GM21825 (cell line): ENCODE results near the gene PRAMEF17.
"Not testable (repeated sequence)": the region's sequence is repeated elsewhere in the genome, so short reads cannot be mapped to it uniquely, and the experiment has no call there.

Experiments used
- ATAC-seq: cut with Tn5 transposase; IDR thresholded peaks from one replicate; pipeline ENCODE4 v1.9.1; 2021; ENCODE audit warnings: mild to moderate bottlenecking, moderate library complexity; ENCODE audit not compliant: unreplicated experiment

PRAMEF17 gene, protein sequence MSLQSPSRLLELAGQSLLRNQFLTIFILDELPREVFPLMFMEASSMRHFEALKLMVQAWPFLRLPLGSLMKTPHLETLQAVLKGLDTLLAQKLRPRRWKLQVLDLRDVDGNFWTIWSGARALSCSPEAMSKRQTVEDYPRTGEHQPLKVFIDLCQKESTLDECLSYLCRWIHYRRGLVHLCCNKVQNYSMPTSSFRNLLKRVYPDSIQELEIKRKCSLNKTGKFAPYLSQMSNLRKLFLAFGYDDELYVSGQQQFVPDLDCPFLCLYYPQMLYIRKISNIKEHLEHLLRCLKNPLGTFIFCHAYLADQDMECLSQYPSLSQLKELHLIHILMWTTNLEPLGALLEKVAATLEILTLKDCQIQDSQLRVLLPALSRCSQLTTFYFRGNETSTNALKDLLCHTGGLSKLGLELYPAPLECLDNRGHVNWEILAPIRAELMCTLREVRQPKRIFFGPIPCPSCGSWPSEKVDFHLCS

DNA sequence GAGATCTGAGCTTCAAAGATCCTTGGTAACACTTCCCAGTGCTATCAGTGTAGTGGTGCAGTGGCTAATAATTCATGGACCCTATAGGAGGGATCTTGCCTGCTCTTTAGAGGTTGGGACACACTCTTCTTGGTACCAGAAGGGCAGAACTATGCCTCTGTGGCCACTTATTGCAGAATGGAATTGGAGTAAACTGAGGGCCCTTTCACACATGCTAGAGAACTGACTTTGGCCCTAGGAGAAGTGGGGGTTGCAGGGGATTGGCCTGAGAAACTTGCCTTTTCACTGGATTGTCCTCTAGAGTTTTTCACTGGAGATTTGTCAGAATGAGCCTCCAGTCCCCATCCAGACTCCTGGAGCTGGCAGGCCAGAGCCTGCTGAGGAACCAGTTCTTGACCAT, at the start of gene PRAMEF17:
TSS of gene PRAMEF17 (plus strand) at position 301 of the 400 bp plus-strand sequence. CDS start at position 327, 26 bp downstream.
- not testable (repeated sequence) for ATAC-seq

DNA sequence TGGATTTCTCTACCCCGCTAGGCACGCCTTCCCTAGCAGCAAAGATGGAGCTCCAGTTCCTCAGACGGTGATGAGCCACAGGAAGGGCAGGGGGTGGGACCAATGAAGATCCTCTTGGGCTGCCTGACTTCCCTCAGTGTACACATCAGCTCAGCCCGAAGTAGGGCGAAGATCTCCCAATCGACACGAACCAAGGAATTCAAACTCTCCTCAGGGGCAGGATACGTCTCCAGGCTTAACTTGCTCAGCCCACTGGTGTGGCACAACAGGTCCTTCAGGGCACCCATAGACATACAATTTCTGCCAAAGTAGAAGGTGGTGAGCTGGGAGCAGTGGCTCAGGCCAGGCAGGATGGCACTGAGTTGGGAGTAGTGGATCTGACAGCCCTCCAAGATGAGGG, 46.9 kb upstream of the PRAMEF17 start:
- ATAC-seq, result not testable (repeated sequence)

DNA sequence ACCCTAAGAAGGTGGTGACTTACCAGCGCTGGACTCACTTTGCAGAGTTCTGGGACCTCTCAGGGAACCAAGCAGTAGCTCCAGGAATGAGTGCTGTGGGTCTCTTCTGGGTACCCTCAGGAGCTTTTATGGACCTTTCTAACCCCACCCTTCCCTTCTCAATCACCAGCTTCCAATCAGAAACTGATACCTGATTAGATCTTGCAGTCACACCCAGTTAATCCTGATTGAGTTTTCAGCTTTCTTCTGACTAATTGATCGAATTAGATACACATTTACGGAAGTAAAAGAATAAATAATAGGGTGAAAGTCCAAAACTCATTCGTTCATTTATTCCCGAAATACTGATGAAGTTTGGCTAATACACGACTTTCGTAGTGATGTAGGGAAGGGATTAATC, 42.4 kb upstream of the PRAMEF17 start, which contains the start of gene PRAMEF14:
TSS of gene PRAMEF14 (minus strand) at position 101 of the 400 bp plus-strand sequence. CDS start 1,820 bp downstream, outside the sequence.
- not testable (repeated sequence) for ATAC-seq

DNA sequence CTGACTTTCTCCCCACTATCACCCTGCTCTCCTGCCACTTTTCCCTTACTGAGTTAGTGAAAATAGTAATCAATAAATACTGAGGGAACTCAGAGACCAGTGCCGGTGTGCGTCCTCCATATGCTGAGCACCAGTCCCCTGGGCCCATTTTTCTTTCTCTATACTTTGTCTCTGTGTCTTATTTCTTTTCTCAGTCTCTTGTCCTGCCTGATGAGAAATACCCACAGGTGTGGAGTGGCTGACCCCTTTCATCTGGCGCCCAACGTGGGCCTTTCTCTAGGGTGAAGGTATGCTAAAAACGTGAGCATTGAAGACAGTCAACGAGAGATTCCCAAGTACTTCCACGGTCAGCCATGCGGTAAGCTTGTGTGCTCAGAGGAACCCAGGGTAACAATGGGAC, 36.0 kb upstream of the PRAMEF17 start:
- not testable (repeated sequence) for ATAC-seq

DNA sequence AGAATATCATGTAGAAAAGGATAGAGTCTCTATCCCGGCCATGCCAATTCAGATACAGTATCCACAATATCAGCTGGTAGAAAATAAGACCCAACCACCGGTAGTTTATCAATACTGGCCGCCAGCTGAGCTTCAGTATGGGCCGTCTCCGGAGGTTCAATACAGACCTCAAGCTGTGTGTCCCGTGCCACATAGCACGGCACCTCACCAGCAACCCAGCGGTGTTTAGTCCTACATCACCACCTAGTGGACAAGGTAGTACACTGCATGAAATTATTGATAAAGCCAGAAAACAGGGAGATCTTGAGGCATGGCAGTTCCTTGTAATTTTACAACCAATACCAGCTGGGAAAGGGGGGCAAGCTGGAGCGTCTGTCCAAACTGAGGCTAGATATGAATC, 35.0 kb upstream of the PRAMEF17 start:
- ATAC-seq, result not testable (repeated sequence)

DNA sequence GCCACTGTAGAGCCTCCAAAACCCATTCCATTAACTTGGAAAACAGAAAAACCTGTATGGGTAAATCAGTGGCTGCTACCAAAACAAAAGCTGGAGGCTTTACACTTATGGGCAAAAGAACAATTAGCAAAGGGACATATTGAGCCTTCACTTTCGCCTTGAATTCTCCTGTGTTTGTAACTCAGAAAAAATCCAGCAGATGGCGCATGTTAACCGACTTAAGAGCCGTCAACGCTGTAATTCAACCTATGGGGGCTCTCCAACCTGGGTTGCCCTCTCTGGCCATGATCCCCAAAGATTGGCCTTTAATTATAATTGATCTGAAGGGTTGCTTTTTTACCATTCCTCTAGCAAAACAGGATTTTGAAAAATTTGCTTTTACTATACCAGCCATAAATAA, 32.7 kb upstream of the PRAMEF17 start:
- ATAC-seq, result not testable (repeated sequence)

DNA sequence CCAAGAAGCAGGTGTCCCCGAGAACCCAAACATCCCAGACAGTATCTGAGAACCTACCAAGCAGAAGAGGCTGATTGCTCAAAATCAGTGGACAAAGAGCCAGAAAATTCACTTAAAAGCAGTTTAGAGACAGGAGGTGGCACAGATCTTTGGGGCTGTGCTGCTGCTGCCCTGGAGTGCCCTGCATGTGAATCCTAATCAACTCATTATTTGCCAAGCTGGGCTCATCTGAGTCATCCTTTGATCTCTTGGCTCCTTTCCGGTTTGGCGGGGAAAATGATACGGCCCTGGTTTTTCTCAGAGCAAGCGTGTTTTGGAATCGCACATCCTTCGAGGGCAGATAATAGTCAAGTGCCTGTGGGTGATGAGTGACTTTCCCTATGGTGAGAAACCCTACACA, 27.1 kb upstream of the PRAMEF17 start:
- not testable (repeated sequence) for ATAC-seq

DNA sequence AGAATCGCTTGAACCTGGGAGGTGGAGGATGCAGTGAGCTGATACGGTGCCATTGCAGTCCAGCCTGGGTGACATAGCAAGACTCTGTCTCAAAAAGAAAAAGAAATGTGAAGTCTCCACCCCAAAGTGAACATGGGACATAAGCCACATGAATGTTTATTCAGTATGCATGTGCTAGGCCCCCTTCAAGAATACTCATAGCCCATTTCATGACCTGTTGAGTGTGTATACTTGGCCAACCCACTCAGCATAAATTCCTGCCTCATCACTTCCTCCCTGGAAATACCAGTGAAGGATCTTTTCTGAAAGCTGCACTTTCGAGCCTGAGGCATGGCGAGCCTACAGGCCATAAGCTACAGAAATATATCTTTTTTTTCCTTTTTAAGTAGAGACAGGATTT, 24.5 kb upstream of the PRAMEF17 start:
- ATAC-seq, result not testable (repeated sequence)

DNA sequence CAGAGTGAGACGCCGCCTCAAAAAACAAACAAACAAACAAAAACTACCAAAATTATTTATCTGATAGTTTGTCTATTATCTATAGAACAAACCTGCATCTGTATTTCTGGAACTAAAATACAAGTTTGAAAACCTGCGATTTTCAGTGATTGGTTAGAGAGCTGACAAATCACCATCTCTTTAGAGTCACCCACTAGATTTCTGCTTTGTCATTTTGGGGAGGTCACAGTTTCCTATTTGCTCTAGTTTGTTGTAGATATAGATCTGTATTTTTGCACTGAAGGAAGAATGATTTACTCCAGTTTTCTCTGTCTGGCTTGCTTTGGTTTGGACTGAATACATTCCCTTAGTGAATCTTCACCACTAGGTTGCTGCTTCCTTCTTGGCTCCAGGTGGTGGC, 22.9 kb upstream of the PRAMEF17 start:
- ATAC-seq, result not testable (repeated sequence)

DNA sequence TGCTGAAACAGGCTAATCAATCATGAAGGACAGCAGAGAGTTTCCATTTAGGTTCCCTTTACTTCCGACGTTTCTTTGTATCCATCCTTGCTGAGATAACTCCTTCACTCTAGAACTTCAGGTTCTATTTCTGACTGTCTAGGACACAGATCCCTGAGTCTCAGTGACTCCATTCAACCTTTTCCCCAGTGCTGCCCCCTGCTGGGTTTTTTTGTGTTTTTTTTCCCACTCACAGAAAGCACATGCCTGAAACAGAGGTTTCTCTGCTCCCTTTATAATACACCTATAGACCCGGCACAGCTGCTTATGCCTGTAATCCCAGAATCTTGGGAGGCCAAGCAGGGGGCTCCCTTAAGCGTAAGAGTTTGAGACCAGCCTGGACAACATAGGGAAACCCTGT, 20.9 kb upstream of the PRAMEF17 start:
- ATAC-seq, result not testable (repeated sequence)

DNA sequence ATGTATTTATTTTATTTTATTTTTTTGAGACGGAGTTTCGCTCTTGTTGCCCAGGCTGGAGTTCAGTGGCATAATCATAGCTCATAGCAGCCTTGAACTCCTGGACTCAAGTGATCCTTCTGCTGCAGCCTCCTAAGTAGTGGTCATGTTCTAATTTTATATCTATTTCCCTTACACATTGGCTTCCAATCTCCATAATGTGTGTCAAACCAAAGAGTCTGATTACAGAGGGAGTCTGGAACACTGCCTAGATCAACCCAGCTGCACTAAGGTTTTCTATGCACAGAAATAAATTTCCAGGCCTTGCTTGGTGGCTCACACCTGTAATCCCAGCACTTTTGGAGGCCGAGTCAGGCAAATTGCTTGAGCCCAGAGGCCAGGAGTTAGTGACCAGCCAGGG, 10.4 kb upstream of the PRAMEF17 start:
- not testable (repeated sequence) for ATAC-seq

DNA sequence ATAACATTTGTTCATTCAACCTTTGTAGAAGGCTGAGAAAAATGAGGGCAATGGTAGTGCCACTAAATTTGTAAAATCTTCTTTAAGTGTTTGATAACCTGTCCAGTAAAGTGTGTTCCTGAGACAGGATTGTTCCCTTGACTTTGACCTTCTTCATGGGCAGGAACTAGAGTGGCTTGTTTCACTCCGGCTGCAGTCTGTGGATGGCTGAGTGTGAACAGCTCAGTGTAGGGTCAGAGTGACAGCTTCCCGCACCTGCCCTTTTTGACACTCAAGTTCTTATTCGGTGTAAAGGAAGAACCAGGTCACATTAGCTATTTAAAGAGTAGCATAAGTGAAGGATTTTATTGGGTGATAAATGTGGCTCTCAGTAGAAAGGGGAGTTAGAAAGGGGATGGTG, 9.1 kb upstream of the PRAMEF17 start:
- not testable (repeated sequence) for ATAC-seq

DNA sequence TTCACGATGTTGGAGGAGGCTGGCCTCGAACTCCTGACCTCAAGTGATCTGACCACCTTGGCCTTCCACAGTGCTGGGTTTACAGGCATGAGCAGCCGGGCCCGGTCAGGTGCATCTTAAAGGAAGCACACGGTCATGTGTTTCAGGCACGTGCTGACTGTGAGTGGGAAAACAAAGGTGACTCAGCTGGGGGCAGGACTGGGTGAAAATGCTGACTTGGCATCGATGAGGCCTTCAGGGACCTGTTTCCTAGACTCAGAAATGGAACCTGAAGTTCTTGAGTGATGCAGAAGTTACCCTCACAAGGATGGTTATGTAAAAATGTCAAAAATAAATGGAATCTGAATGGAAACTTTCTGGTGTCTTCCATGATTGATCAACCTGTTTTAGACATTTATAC, 3.6 kb downstream of the PRAMEF17 start:
- not testable (repeated sequence) for ATAC-seq

DNA sequence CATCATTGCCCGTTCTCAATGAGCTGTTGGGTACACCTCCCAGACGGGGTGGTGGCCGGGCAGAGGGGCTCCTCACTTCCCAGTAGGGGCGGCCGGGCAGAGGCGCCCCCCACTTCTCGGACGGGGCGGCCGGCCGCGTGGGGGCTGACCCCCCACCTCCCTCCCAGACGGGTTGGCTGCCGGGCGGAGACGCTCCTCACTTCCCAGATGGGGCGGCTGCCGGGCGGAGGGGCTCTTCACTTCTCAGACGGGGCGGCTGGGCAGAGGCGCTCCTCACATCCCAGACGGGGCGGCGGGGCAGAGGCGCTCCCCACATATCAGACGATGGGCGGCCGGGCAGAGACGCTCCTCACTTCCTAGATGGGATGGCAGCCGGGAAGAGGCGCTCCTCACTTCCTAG, 5.3 kb downstream of the PRAMEF17 start:
- ATAC-seq, result not testable (repeated sequence)

DNA sequence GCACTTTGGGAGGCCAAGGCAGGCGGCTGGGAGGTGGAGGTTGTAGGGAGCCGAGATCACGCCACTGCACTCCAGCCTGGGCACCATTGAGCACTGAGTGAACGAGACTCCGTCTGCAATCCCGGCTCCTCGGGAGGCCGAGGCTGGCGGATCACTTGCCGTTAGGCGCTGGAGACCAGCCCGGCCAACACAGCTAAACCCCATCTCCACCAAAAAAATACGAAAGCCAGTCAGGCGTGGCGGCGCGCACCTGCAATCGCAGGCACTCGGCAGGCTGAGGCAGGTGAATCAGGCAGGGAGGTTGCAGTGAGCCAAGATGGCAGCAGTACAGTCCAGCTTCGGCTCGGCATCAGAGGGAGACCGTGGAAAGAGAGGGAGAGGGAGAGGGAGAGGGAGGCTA, 5.9 kb downstream of the PRAMEF17 start:
- ATAC-seq, result not testable (repeated sequence)

DNA sequence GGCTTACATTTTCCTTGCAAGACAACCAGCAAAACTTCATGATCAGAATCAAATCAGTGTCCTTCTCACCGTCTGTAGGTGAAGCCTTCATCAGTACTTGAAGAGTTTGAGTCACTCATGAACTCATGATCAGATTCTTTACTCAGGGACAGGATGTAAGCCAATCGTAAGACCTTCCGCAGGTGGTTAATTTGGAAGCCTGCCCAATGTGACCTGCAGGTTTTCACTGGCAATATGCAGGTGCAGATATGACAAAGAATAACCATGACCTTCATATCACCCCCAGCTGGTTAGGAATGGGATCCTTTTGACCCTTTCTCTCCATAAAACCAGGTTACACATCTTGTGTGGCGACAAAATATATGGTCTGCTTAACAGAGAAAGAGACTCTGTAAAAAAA, 18.4 kb downstream of the PRAMEF17 start:
- ATAC-seq, result no peak

DNA sequence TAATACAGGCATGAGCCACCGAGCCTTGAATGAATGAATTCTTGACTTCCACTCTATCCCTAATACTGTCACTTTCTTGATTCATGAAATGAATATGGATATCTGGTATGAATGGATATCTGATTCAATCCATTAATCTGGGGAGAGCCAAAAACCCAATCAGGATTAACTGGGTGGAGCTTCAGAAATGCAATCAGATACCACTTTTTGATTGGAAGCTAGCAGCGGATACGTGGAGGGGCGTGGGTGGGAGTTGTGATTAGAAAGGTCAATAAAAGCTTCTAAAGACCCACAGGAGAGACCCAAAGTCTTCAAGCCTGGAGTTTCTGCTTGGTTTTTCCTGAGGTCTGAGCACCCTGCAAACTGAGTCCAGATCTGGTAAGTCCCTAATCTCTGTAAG, 20.7 kb downstream of the PRAMEF17 start, which contains the start of gene PRAMEF20:
TSS of gene PRAMEF20 (plus strand) at position 301 of the 400 bp plus-strand sequence. CDS start 5,905 bp downstream, outside the sequence.
- not testable (repeated sequence) for ATAC-seq

DNA sequence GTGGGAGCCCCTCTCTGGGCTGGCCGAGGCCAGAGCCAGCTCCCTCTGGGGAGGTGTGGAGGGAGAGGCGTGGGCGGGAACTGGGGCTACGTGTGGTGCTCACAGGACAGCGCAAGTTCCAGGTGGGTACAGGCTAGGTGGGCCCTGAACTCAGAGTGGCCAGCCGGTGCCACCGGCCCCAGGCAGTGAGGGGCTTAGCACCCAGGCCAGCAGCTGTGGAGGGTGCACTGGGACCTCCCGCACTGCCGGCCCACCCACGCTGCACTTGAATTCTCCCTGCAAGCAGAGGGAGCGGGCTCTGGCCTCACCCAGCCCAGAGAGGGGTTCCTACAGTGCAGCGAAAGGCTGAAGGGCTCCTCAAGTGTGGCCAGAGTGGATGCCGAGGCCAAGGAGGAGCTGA, 41.1 kb downstream of the PRAMEF17 start:
- no peak for ATAC-seq

DNA sequence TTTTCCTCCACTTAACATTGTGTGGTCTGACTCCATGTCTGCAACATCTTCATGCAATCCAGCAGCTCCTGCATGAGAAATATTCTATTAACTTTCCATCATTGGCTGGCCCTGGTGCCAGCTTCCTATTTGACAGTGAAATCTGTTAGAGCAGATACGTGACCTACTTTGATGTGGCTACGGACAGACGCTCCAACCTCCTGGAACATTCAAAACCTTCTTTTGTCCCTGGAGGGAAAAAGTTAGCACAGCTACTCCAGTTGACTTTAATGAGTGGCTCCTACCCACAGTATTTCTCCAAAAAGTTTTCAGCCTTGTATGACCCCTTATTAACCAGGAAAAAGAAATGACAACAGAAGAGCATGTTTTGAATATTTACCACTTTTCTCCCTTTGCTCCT, 42.8 kb downstream of the PRAMEF17 start:
- no peak for ATAC-seq

DNA sequence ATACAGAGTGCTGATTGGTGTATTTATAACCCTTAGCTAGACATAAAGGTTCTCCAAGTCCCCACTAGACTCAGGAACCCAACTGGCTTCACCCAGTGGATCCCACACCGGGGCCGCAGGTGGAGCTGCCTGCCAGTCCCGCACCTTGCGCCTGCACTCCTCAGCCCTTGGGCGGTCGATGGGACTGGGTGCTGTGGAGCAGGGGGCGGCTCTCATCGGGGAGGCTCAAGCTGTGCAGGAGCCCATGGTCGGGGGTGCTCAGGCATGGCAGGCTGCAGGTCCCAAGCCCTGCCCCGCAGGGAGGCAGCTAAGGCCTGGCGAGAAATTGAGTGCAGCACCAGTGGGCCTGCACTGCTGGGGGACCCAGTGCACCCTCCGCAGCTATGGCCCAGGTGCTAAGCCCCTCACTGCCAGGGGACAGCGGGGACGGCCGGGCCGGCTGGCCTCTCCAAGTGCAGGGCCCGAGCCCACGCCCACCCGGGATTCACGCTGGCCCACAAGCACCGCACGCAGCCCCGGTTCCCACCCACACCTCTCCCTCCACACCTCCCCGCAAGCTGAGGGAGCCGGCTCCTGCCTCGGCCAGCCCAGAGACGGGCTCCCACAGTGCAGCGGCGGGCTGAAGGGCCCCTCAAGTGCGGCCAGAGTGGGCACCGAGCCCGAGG, 44.4 kb downstream of the PRAMEF17 start:
- not testable (repeated sequence) for ATAC-seq

DNA sequence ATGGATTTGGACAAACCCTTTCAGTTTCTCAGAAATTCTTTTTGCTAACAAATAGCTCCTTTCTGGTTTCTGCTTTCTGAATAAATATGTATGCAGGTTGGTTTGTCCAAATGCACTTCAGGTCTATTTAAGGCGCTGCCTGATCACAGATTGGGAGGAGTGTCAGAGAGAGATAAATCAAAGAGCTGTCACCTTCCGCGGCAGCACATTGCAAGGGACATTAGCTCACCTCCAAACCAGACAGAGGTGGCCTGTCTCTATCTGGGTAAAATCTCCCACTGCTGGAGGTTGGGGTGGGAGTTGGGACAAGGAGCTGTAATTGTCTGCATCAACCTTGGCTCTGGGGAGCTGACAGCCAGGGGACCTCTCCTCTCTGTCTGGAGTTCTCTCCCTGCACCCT, 46.0 kb downstream of the PRAMEF17 start:
- no peak for ATAC-seq
